Head of caudate nucleus (tissue), 42 donors: Measurements from ENCODE around the gene SLC35B1.
"Not testable (repeated sequence)": the region's sequence is repeated elsewhere in the genome, so short reads cannot be mapped to it uniquely, and the experiment has no call there.

Experiments
- DNase-seq, 42 donors: peaks; one replicate each; pipeline versions ENCODE4 v3.0.0 to v3.0.0-alpha.2; 2020 to 2021; ENCODE audit warnings: mixed read lengths in 7 of 42
- intact Hi-C: fragments of 100-400 bp; cut with DNase I; formaldehyde crosslinking; loops from one replicate; pipeline ENCODE4 v1.15.0; 2022

The SLC35B1 gene

GRCh38 chr17:49677933-49678847 lies 29.6 kb downstream of the SLC35B1 start, which contains the start of gene SPOP:
TSS of gene SPOP (minus strand) at chr17:49678097. CDS start at chr17:49622810, 55,287 bp downstream.
- peak; percentile 98 to 100 (median 99) for DNase-seq
- intact Hi-C loops: no loop called here

- peak; percentile 86 to 98 (median 94) for DNase-seq
- intact Hi-C loops: no loop called here
These were observed 30.4 kb downstream of the SLC35B1 start for GRCh38 chr17:49677134-49677932.

GRCh38 chr17:49676276-49676868 lies 31.4 kb downstream of the SLC35B1 start:
- DNase-seq: peak in 2 of 42 donors; percentile 12 to 44

GRCh38 chr17:49674507-49674906 lies 33.3 kb downstream of the SLC35B1 start:
- DNase-seq: no peak
- intact Hi-C loops: no loop called here

More at GRCh38 chr17:49676276-49676868, 31.4 kb downstream of the SLC35B1 start:
- intact Hi-C loops: no loop called here

- intact Hi-C loops: not testable (repeated sequence)
- DNase-seq: peak in 1 of 42 donors; percentile 21
These were observed 34.1 kb downstream of the SLC35B1 start for GRCh38 chr17:49673679-49674078.

GRCh38 chr17:49670641-49671040 lies 37.1 kb downstream of the SLC35B1 start:
- no peak for DNase-seq
- intact Hi-C loops: no loop called here

- DNase-seq: no peak
- intact Hi-C loops: no loop called here
These were observed 37.8 kb downstream of the SLC35B1 start for GRCh38 chr17:49670002-49670401.

- DNase-seq: peak in 25 of 42 donors; percentile 18 to 82 (median 44)
- intact Hi-C loops: no loop called here
These were observed 39.9 kb downstream of the SLC35B1 start for GRCh38 chr17:49667854-49668253.

- intact Hi-C loops: no loop called here
- no peak for DNase-seq
These were observed 43.0 kb downstream of the SLC35B1 start for GRCh38 chr17:49664706-49665211.

- peak in 5 of 42 donors; percentile 4 to 47 (median 22) for DNase-seq
- intact Hi-C loops: no loop called here
These were observed 47.9 kb downstream of the SLC35B1 start for GRCh38 chr17:49659661-49660382.

GRCh38 chr17:49656247-49656646 lies 51.5 kb downstream of the SLC35B1 start:
- intact Hi-C loops: no loop called here
- no peak for DNase-seq
